ENCODE data around the gene ARHGAP28.

ARHGAP28 gene

GRCh38 chr18:6775237-6775636 is 45.7 kb downstream of the ARHGAP28 start:
- no peak overlapping the region for H3K4me3 ChIP-seq (replicated peaks; ENCODE audit: insufficient read depth, low read length)

GRCh38 chr18:6775702-6776101 is 46.2 kb downstream of the ARHGAP28 start:
- no peak for DNase-seq (ENCODE audit: low read depth in 1 of 2, low spot score in 1 of 2)
- Histone ChIP-seq H3K4me3 (replicated peaks; ENCODE audit: insufficient read depth, low read length) (no peak overlapping the region), H3K27me3 (ENCODE audit: insufficient read depth, poor library complexity, severe bottlenecking) (no peaks in the 10 kb centered on the region), H3K27ac (replicated peaks) (no peak overlapping the region)
- no peak for TF ChIP-seq POLR2AphosphoS5 (IDR thresholded peaks at IDR 0.05; ENCODE audit: low read depth)
- TF ChIP-seq REST (IDR thresholded peaks at IDR 0.05; ENCODE audit: insufficient replicate concordance, low read depth) = no peak
- TF ChIP-seq, protein P1, sequence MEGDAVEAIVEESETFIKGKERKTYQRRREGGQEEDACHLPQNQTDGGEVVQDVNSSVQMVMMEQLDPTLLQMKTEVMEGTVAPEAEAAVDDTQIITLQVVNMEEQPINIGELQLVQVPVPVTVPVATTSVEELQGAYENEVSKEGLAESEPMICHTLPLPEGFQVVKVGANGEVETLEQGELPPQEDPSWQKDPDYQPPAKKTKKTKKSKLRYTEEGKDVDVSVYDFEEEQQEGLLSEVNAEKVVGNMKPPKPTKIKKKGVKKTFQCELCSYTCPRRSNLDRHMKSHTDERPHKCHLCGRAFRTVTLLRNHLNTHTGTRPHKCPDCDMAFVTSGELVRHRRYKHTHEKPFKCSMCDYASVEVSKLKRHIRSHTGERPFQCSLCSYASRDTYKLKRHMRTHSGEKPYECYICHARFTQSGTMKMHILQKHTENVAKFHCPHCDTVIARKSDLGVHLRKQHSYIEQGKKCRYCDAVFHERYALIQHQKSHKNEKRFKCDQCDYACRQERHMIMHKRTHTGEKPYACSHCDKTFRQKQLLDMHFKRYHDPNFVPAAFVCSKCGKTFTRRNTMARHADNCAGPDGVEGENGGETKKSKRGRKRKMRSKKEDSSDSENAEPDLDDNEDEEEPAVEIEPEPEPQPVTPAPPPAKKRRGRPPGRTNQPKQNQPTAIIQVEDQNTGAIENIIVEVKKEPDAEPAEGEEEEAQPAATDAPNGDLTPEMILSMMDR (IDR thresholded peaks at IDR 0.05; ENCODE audit: insufficient read depth, low read length) = no peak

More at GRCh38 chr18:6775237-6775636, 45.7 kb downstream of the ARHGAP28 start:
- no peaks in the 10 kb centered on the region for H3K27me3 ChIP-seq (ENCODE audit: insufficient read depth, poor library complexity, severe bottlenecking)
- no peak overlapping the region for H3K27ac ChIP-seq (replicated peaks)
- no peak for DNase-seq (ENCODE audit: low read depth in 1 of 2, low spot score in 1 of 2)
- TF ChIP-seq POLR2AphosphoS5 (IDR thresholded peaks at IDR 0.05; ENCODE audit: low read depth) (no peak), GABPA (IDR thresholded peaks at IDR 0.05; ENCODE audit: low read depth) (no peak), REST (IDR thresholded peaks at IDR 0.05; ENCODE audit: insufficient replicate concordance, low read depth) (no peak), SPI1 (IDR thresholded peaks at IDR 0.05; ENCODE audit: borderline replicate concordance, low read depth) (no peak)

- Histone ChIP-seq H3K27me3 (ENCODE audit: insufficient read depth, poor library complexity, severe bottlenecking) (no peaks in the 10 kb centered on the region), H3K4me3 (replicated peaks; ENCODE audit: insufficient read depth, low read length) (no peak overlapping the region), H3K27ac (replicated peaks) (no peak overlapping the region)
- TF ChIP-seq REST (IDR thresholded peaks at IDR 0.05; ENCODE audit: insufficient replicate concordance, low read depth) = no peak
- no peak for TF ChIP-seq GABPA (IDR thresholded peaks at IDR 0.05; ENCODE audit: low read depth)
- no peak for TF ChIP-seq SPI1 (IDR thresholded peaks at IDR 0.05; ENCODE audit: borderline replicate concordance, low read depth)
- TF ChIP-seq POLR2AphosphoS5 (IDR thresholded peaks at IDR 0.05; ENCODE audit: low read depth) = no peak
- TF ChIP-seq, protein P1 (IDR thresholded peaks at IDR 0.05; ENCODE audit: insufficient read depth, low read length) = no peak
- no peak for DNase-seq (ENCODE audit: low read depth in 1 of 2, low spot score in 1 of 2)
Observed at GRCh38 chr18:6776188-6776587, 46.7 kb downstream of the ARHGAP28 start.

- DNase-seq (ENCODE audit: low read depth in 1 of 2, low spot score in 1 of 2) = no peak
- H3K27me3 ChIP-seq (ENCODE audit: insufficient read depth, poor library complexity, severe bottlenecking) = no peaks in the 10 kb centered on the region
- TF ChIP-seq GABPA (IDR thresholded peaks at IDR 0.05; ENCODE audit: low read depth) = no peak
- no peak for TF ChIP-seq POLR2AphosphoS5 (IDR thresholded peaks at IDR 0.05; ENCODE audit: low read depth)
- TF ChIP-seq, protein P1 (IDR thresholded peaks at IDR 0.05; ENCODE audit: insufficient read depth, low read length) = no peak
- TF ChIP-seq REST (IDR thresholded peaks at IDR 0.05; ENCODE audit: insufficient replicate concordance, low read depth) = no peak
- no peak for TF ChIP-seq SPI1 (IDR thresholded peaks at IDR 0.05; ENCODE audit: borderline replicate concordance, low read depth)
Observed at GRCh38 chr18:6777509-6777908, 48.0 kb downstream of the ARHGAP28 start.

More at GRCh38 chr18:6777509-6777908, 48.0 kb downstream of the ARHGAP28 start:
- H3K4me3 ChIP-seq (replicated peaks; ENCODE audit: insufficient read depth, low read length) = no peak overlapping the region
- no peak overlapping the region for H3K27ac ChIP-seq (replicated peaks)
